GM12878 (cell line): ENCODE data around the gene TPD52L2. TPM values are rescaled to one million over a fixed set of nuclear protein-coding genes. Genes with fewer than 3 reads are reported as not detected.

Source experiments
- ATAC-seq: fragments of 200-7000 bp; cut with Tn5 transposase; 3 replicates; pipeline ENCODE4 v1.9.1; 2020; ENCODE audit warnings: mild to moderate bottlenecking, moderate library complexity
- BruUV-seq: library from RNA; stranded (reverse); fragments of 400-500 nt; replicated peaks from 2 replicates; lab custom pipeline; 2021; lab: Mats Ljungman, UMichigan
- CTCF ChIA-PET: fragments of 300-600 bp; sonication (Branson Sonifier 250); formaldehyde crosslinking; extraction: SDS; loops from one replicate; lab custom pipeline; 2021; ENCODE audit warnings: inconsistent platforms; lab: Yijun Ruan, JAX
- POLR2A ChIA-PET: fragments of 350-600 bp; formaldehyde crosslinking; extraction: SDS; loops from one replicate; lab custom pipeline; 2021; ENCODE audit warnings: inconsistent platforms; lab: Charles Lee
- RAD21 ChIA-PET: fragments of 300-600 bp; sonication (Branson Sonifier 250); formaldehyde crosslinking; loops from one replicate; lab custom pipeline; 2023; ENCODE audit warnings: antibody characterized with exemption; ENCODE audit not compliant: unreplicated experiment; lab: Charles Lee
- SMC1A ChIA-PET: fragments of 300-600 bp; sonication (Branson Sonifier 250); formaldehyde crosslinking; loops from one replicate; lab custom pipeline; 2023; ENCODE audit not compliant: unreplicated experiment, uncharacterized antibody; lab: Charles Lee
- DNase-seq: peaks from one replicate; pipeline ENCODE4 v3.0.0-alpha.2; 2011; ENCODE audit warnings: low read depth, low spot score
- FAIRE-seq: peaks from 3 replicates; lab custom pipeline; 2011; peaks lifted over from hg19 to GRCh38; lab: Jason Lieb, UNC
- H2AFZ ChIP-seq: 2 replicates; pipeline ENCODE4 v1.6.0; 2011; ENCODE audit warnings: low read depth, low read length, control low read depth; ENCODE audit not compliant: control insufficient read depth
- H3K27ac ChIP-seq: 2 replicates; pipeline ENCODE4 v1.5.1; 2011; ENCODE audit warnings: control low read depth; ENCODE audit not compliant: control insufficient read depth, insufficient read depth
- H3K27me3 ChIP-seq, 2 experiments: replicated peaks in 1 of 2; 2 replicates each; pipeline versions ENCODE4 v1.6.0 to v1.6.1; 2011; ENCODE audit warnings: low read length in 1 of 2; ENCODE audit not compliant: control insufficient read depth in 2 of 2, insufficient read depth in 2 of 2
- H3K36me3 ChIP-seq, 2 experiments: 2 replicates each; pipeline ENCODE4 v1.5.1; 2011; ENCODE audit warnings: low read length in 1 of 2; ENCODE audit not compliant: control insufficient read depth in 2 of 2, insufficient read depth in 2 of 2
- H3K4me1 ChIP-seq: 2 replicates; pipeline ENCODE4 v1.6.1; 2011; ENCODE audit warnings: mild to moderate bottlenecking, low read length, moderate library complexity, mixed read lengths; ENCODE audit not compliant: control insufficient read depth, insufficient read depth
- H3K4me2 ChIP-seq: 2 replicates; pipeline ENCODE4 v1.6.0; 2011; ENCODE audit warnings: control low read depth; ENCODE audit not compliant: control insufficient read depth, insufficient read depth
- H3K4me3 ChIP-seq: fragments of 200-600 bp; sonication (generic); 2 replicates; pipeline ENCODE4 v1.5.1; 2016
- H3K79me2 ChIP-seq: 2 replicates; pipeline ENCODE4 v1.6.0; 2011; ENCODE audit warnings: low read length; ENCODE audit not compliant: control insufficient read depth, insufficient read depth
- H3K9ac ChIP-seq: 2 replicates; pipeline ENCODE4 v1.8.0; 2011; ENCODE audit warnings: low read length, control low read depth, mixed read lengths; ENCODE audit not compliant: control insufficient read depth, insufficient read depth
- H3K9me3 ChIP-seq: replicated peaks from 3 replicates; pipeline ENCODE4 v1.5.1; 2011; ENCODE audit warnings: mild to moderate bottlenecking, low read length; ENCODE audit not compliant: control insufficient read depth, insufficient read depth
- H4K20me1 ChIP-seq: 2 replicates; pipeline ENCODE4 v1.6.0; 2011; ENCODE audit not compliant: control insufficient read depth, insufficient read depth
- POLR2A ChIP-seq: IDR thresholded peaks from 2 replicates; pipeline ENCODE4 v1.6.1; 2011; ENCODE audit warnings: low read depth, mild to moderate bottlenecking, low read length
- ZBTB40 ChIP-seq: fragments of 450-650 bp; IDR thresholded peaks from 2 replicates; pipeline ENCODE4 v1.6.1; 2016; ENCODE audit warnings: mild to moderate bottlenecking, moderate library complexity, borderline replicate concordance
- WGBS: methylation state at CpG from one replicate; pipeline ENCODE4 v1.1.6; 2016; ENCODE audit warnings: low lambda C conversion rate; ENCODE audit not compliant: insufficient replicate concordance, insufficient coverage; ENCODE audit errors: missing lambda C conversion rate; 5-methylcytosine and 5-hydroxymethylcytosine counted together
- in situ Hi-C: fragments of 300-500 bp; cut with MboI; formaldehyde crosslinking; loops from 9 replicates; pipeline ENCODE4 v1.14.3; 2018; ENCODE audit warnings: mixed read lengths
- intact Hi-C: fragments of 100-400 bp; cut with micrococcal nuclease; formaldehyde crosslinking; loops from one replicate; pipeline ENCODE4 v1.14.2; 2022; ENCODE audit not compliant: unreplicated experiment
- microRNA counts: library from miRNA; unstranded; fragments of <30 nt; microRNA quantifications from one replicate; lab custom pipeline; 2016
- microRNA-seq: library from miRNA; unstranded; fragments of <30 nt; microRNA quantifications from one replicate; pipeline ENCODE4, GENCODE V29; 2018
- polyA plus RNA-seq, 11 experiments: library from polyadenylated mRNA; depleted of rRNA in 4 of 11; unstranded in 6 of 11; stranded (reverse) in 5 of 11; fragments of >200 nt; fragmentation: Nextera tagmentation in 4 of 11; fragmentation: Illumina TruSeq in 1 of 11; extraction: Ambion mirVana in 4 of 11; extraction: Trizol in 1 of 11; gene quantifications; 1 replicate in 1 of 11; 2 replicates in 10 of 11; pipeline versions ENCODE4 v1.2.1 to v1.2.3, GENCODE V29; 2011 to 2016; ENCODE audit warnings: inconsistent platforms in 2 of 11, missing spikeins in 2 of 11, low read depth in 1 of 11
- small RNA-seq: library from RNA; depleted of rRNA; stranded (forward); fragments of <200 nt; gene quantifications from one replicate; pipeline ENCODE3, GENCODE V24; 2014
- total RNA-seq, 4 experiments: library from RNA; depleted of rRNA in 3 of 4; stranded (reverse); fragments of >200 nt in 3 of 4; fragmentation: Illumina TruSeq in 1 of 4; extraction: Trizol in 1 of 4; gene quantifications; 2 replicates each; pipeline versions ENCODE4 v1.2.1 to v1.2.3, GENCODE V29; 2013 to 2021

TPD52L2 gene
- total and polyA plus RNA-seq, 10 of the 15 experiments (the other 5 are each of a cell fraction or from before 2014, with no cell fraction given): 1.6 to 71.0 (median 46.3) TPM

GRCh38 chr20:63940472-63941266 lies 75.6 kb downstream of the TPD52L2 start:
- POLR2A ChIA-PET: interaction anchor here (0.7 kb wide), 1 partner anchor 13 kb away, joined by 4 read pairs; no protein-coding TSS in a partner anchor

More at GRCh38 chr20:63940472-63941266, 75.6 kb downstream of the TPD52L2 start:
- no peak overlapping the region for H3K4me3 ChIP-seq
- ChIA-PET SMC1A (no interaction called here), RAD21 (no interaction called here), CTCF (interaction anchor here (0.9 kb wide), 1 partner anchor 26 kb away, joined by 3 read pairs; no protein-coding TSS in a partner anchor)
- no peaks in the 10 kb centered on the region for H3K4me1 ChIP-seq
- no peak for DNase-seq
- in situ Hi-C loops (no loop called here), intact Hi-C loops (no loop called here)
- H2AFZ ChIP-seq: no peak overlapping the region
- H3K9me3 ChIP-seq: no peaks in the 10 kb centered on the region; the same call in 2 of the 3 replicates
- ATAC-seq: no peak
- no peaks in the 10 kb centered on the region for H4K20me1 ChIP-seq
- H3K79me2 ChIP-seq: no peaks in the 10 kb centered on the region
- no TSS peak for BruUV-seq
- H3K27ac ChIP-seq: no peak overlapping the region
- no peak overlapping the region for H3K9ac ChIP-seq
- 98% methylated on average over 54 of the region's 58 CpGs for WGBS
- peaks cover 16 to 47% of the 10 kb centered on the region in 2 experiments; a peak in 3 of 4 replicates for H3K36me3 ChIP-seq
- TF ChIP-seq ZBTB40 (no peak), POLR2A (0 out of 2 replicates have a peak, but pooled peaks have one; percentile 21)
- FAIRE-seq: no peak
- no peak overlapping the region for H3K4me2 ChIP-seq
- H3K27me3 ChIP-seq: no peaks in the 10 kb centered on the region

MicroRNAs within 50 kb of the gene (microRNA counts, 767-probe panel; counts per million panel counts)
- 1,705 counts per million, percentile 66 among the panel's probes with 10 or more counts for microRNA hsa-miR-1914-5p (lab: Ali Mortazavi, UCI)
- 1,244 counts per million, percentile 41 among the panel's probes with 10 or more counts for microRNA hsa-miR-941 (lab: Ali Mortazavi, UCI)

Small RNA genes within 50 kb of the gene (microRNA-seq; reads per million reads assigned to microRNA genes)
- gene MIR1914: 2.1 reads per million, percentile 6 among the genes with 10 or more reads in this experiment
- gene MIR941-1: not detected
- gene MIR941-2: not detected
- gene MIR941-3: not detected
- not detected for gene MIR941-4
- not detected for gene MIR941-5

Small RNA genes within 50 kb of the gene (small RNA-seq; reads per million reads assigned to genes)
- not detected for gene MIR941-2
- not detected for gene MIR941-4
- gene MIR941-5: not detected
- not detected for gene RNU1-134P

Other genes starting within 250 kb of the TPD52L2 start
Only the 7 nearest of the 22 such genes appear.
- 0.45 and 0.98 TPM in 2 replicates for gene ZBTB46, start 34.0 kb upstream of the TPD52L2 start, total RNA-seq (2014; rRNA removed)
- 0.18 and 0.23 TPM in 2 replicates for gene ZBTB46, start 34.0 kb upstream of the TPD52L2 start, total RNA-seq (2014; rRNA removed; fragmentation: Illumina TruSeq; extraction: Trizol)
- gene ZBTB46, start 34.0 kb upstream of the TPD52L2 start, total RNA-seq (2021): 0.92 and 1.0 TPM in 2 replicates
- gene ZBTB46, start 34.0 kb upstream of the TPD52L2 start, polyA plus RNA-seq (2011; rRNA removed): 0.46 and 0.77 TPM in 2 replicates
- 0.08 and 0.15 TPM in 2 replicates for gene ZBTB46, start 34.0 kb upstream of the TPD52L2 start, polyA plus RNA-seq (2014; fragmentation: Illumina TruSeq; extraction: Trizol)
- under 1 TPM; 0.31 to 0.37 TPM for gene ZBTB46, start 34.0 kb upstream of the TPD52L2 start, polyA plus RNA-seq (2014; fragmentation: Nextera tagmentation; extraction: Ambion mirVana)
- 0.24 and 0.26 TPM in 2 replicates for gene ZBTB46, start 34.0 kb upstream of the TPD52L2 start, polyA plus RNA-seq (2014; rRNA removed)
- under 1 TPM; 0.21 to 0.43 TPM for gene ZBTB46, start 34.0 kb upstream of the TPD52L2 start, polyA plus RNA-seq (2016; fragmentation: Nextera tagmentation; extraction: Ambion mirVana)
- not detected in 2 replicates for gene ABHD16B, start 3.8 kb upstream of the TPD52L2 start, total RNA-seq (2014; rRNA removed)
- gene ABHD16B, start 3.8 kb upstream of the TPD52L2 start, total RNA-seq (2014; rRNA removed; fragmentation: Illumina TruSeq; extraction: Trizol): not detected in 2 replicates
- not detected in 2 replicates for gene ABHD16B, start 3.8 kb upstream of the TPD52L2 start, total RNA-seq (2021)
- not detected in 2 replicates for gene ABHD16B, start 3.8 kb upstream of the TPD52L2 start, polyA plus RNA-seq (2011; rRNA removed)
- gene ABHD16B, start 3.8 kb upstream of the TPD52L2 start, polyA plus RNA-seq (2014; fragmentation: Illumina TruSeq; extraction: Trizol): not detected in 2 replicates
- gene ABHD16B, start 3.8 kb upstream of the TPD52L2 start, polyA plus RNA-seq (2014; fragmentation: Nextera tagmentation; extraction: Ambion mirVana): not detected
- gene ABHD16B, start 3.8 kb upstream of the TPD52L2 start, polyA plus RNA-seq (2014; rRNA removed): not detected in 2 replicates
- gene ABHD16B, start 3.8 kb upstream of the TPD52L2 start, polyA plus RNA-seq (2016; fragmentation: Nextera tagmentation; extraction: Ambion mirVana): under 1 TPM in 1 of 2 experiments, not detected in 1; 0.13 TPM
- gene DNAJC5, start 29.9 kb downstream of the TPD52L2 start, total RNA-seq (2014; rRNA removed): 33.7 and 36.0 TPM in 2 replicates
- gene DNAJC5, start 29.9 kb downstream of the TPD52L2 start, total RNA-seq (2014; rRNA removed; fragmentation: Illumina TruSeq; extraction: Trizol): 16.9 and 17.9 TPM in 2 replicates
- 34.6 and 36.8 TPM in 2 replicates for gene DNAJC5, start 29.9 kb downstream of the TPD52L2 start, total RNA-seq (2021)
- gene DNAJC5, start 29.9 kb downstream of the TPD52L2 start, polyA plus RNA-seq (2011; rRNA removed): 13.2 and 20.6 TPM in 2 replicates
- 6.1 and 16.0 TPM in 2 replicates for gene DNAJC5, start 29.9 kb downstream of the TPD52L2 start, polyA plus RNA-seq (2014; fragmentation: Illumina TruSeq; extraction: Trizol)
- 1 to 10 TPM in 1 of 2 experiments, under 1 TPM in 1; 0.69 to 1.6 TPM for gene DNAJC5, start 29.9 kb downstream of the TPD52L2 start, polyA plus RNA-seq (2014; fragmentation: Nextera tagmentation; extraction: Ambion mirVana)
- gene DNAJC5, start 29.9 kb downstream of the TPD52L2 start, polyA plus RNA-seq (2014; rRNA removed): 27.8 and 31.8 TPM in 2 replicates
- 10 to 100 TPM; 11.7 to 16.0 TPM for gene DNAJC5, start 29.9 kb downstream of the TPD52L2 start, polyA plus RNA-seq (2016; fragmentation: Nextera tagmentation; extraction: Ambion mirVana)
- 17.5 and 23.6 TPM in 2 replicates for gene UCKL1, start 91.1 kb downstream of the TPD52L2 start, total RNA-seq (2014; rRNA removed)
- gene UCKL1, start 91.1 kb downstream of the TPD52L2 start, total RNA-seq (2014; rRNA removed; fragmentation: Illumina TruSeq; extraction: Trizol): 11.0 and 13.2 TPM in 2 replicates
- 30.0 and 36.3 TPM in 2 replicates for gene UCKL1, start 91.1 kb downstream of the TPD52L2 start, total RNA-seq (2021)
- gene UCKL1, start 91.1 kb downstream of the TPD52L2 start, polyA plus RNA-seq (2011; rRNA removed): 10.9 and 26.0 TPM in 2 replicates
- 5.6 and 13.4 TPM in 2 replicates for gene UCKL1, start 91.1 kb downstream of the TPD52L2 start, polyA plus RNA-seq (2014; fragmentation: Illumina TruSeq; extraction: Trizol)
- 1 to 10 TPM; 2.4 to 7.9 TPM for gene UCKL1, start 91.1 kb downstream of the TPD52L2 start, polyA plus RNA-seq (2014; fragmentation: Nextera tagmentation; extraction: Ambion mirVana)
- gene UCKL1, start 91.1 kb downstream of the TPD52L2 start, polyA plus RNA-seq (2014; rRNA removed): 34.4 and 42.5 TPM in 2 replicates
- 10 to 100 TPM; 27.9 to 30.8 TPM for gene UCKL1, start 91.1 kb downstream of the TPD52L2 start, polyA plus RNA-seq (2016; fragmentation: Nextera tagmentation; extraction: Ambion mirVana)
- 11.2 and 12.1 TPM in 2 replicates for gene ZNF512B, start 104.7 kb downstream of the TPD52L2 start, total RNA-seq (2014; rRNA removed)
- 5.2 and 5.6 TPM in 2 replicates for gene ZNF512B, start 104.7 kb downstream of the TPD52L2 start, total RNA-seq (2014; rRNA removed; fragmentation: Illumina TruSeq; extraction: Trizol)
- 21.2 and 23.9 TPM in 2 replicates for gene ZNF512B, start 104.7 kb downstream of the TPD52L2 start, total RNA-seq (2021)
- 1.8 and 2.8 TPM in 2 replicates for gene ZNF512B, start 104.7 kb downstream of the TPD52L2 start, polyA plus RNA-seq (2011; rRNA removed)
- 2.0 and 5.1 TPM in 2 replicates for gene ZNF512B, start 104.7 kb downstream of the TPD52L2 start, polyA plus RNA-seq (2014; fragmentation: Illumina TruSeq; extraction: Trizol)
- under 1 TPM; 0.06 to 0.09 TPM for gene ZNF512B, start 104.7 kb downstream of the TPD52L2 start, polyA plus RNA-seq (2014; fragmentation: Nextera tagmentation; extraction: Ambion mirVana)
- gene ZNF512B, start 104.7 kb downstream of the TPD52L2 start, polyA plus RNA-seq (2014; rRNA removed): 12.2 and 15.2 TPM in 2 replicates
- 1 to 10 TPM; 1.1 to 1.6 TPM for gene ZNF512B, start 104.7 kb downstream of the TPD52L2 start, polyA plus RNA-seq (2016; fragmentation: Nextera tagmentation; extraction: Ambion mirVana)
- gene SAMD10, start 114.4 kb downstream of the TPD52L2 start, total RNA-seq (2014; rRNA removed): 20.2 and 23.9 TPM in 2 replicates
- gene SAMD10, start 114.4 kb downstream of the TPD52L2 start, total RNA-seq (2014; rRNA removed; fragmentation: Illumina TruSeq; extraction: Trizol): 7.3 and 9.1 TPM in 2 replicates
- gene SAMD10, start 114.4 kb downstream of the TPD52L2 start, total RNA-seq (2021): 42.1 and 42.7 TPM in 2 replicates
- 14.1 and 28.4 TPM in 2 replicates for gene SAMD10, start 114.4 kb downstream of the TPD52L2 start, polyA plus RNA-seq (2011; rRNA removed)
- 4.7 and 16.3 TPM in 2 replicates for gene SAMD10, start 114.4 kb downstream of the TPD52L2 start, polyA plus RNA-seq (2014; fragmentation: Illumina TruSeq; extraction: Trizol)
- 1 to 10 TPM; 1.3 to 3.5 TPM for gene SAMD10, start 114.4 kb downstream of the TPD52L2 start, polyA plus RNA-seq (2014; fragmentation: Nextera tagmentation; extraction: Ambion mirVana)
- gene SAMD10, start 114.4 kb downstream of the TPD52L2 start, polyA plus RNA-seq (2014; rRNA removed): 51.4 and 52.0 TPM in 2 replicates
- gene SAMD10, start 114.4 kb downstream of the TPD52L2 start, polyA plus RNA-seq (2016; fragmentation: Nextera tagmentation; extraction: Ambion mirVana): 10 to 100 TPM; 16.1 to 19.5 TPM
- 57.6 and 62.5 TPM in 2 replicates for gene PRPF6, start 115.9 kb downstream of the TPD52L2 start, total RNA-seq (2014; rRNA removed)
- 66.1 and 72.2 TPM in 2 replicates for gene PRPF6, start 115.9 kb downstream of the TPD52L2 start, total RNA-seq (2014; rRNA removed; fragmentation: Illumina TruSeq; extraction: Trizol)
- gene PRPF6, start 115.9 kb downstream of the TPD52L2 start, total RNA-seq (2021): 100 and 102 TPM in 2 replicates
- 33.4 and 52.7 TPM in 2 replicates for gene PRPF6, start 115.9 kb downstream of the TPD52L2 start, polyA plus RNA-seq (2011; rRNA removed)
- gene PRPF6, start 115.9 kb downstream of the TPD52L2 start, polyA plus RNA-seq (2014; fragmentation: Illumina TruSeq; extraction: Trizol): 53.4 and 73.9 TPM in 2 replicates
- 10 to 100 TPM in 1 of 2 experiments, 1 to 10 TPM in 1; 5.0 to 10.7 TPM for gene PRPF6, start 115.9 kb downstream of the TPD52L2 start, polyA plus RNA-seq (2014; fragmentation: Nextera tagmentation; extraction: Ambion mirVana)
- 70.4 and 71.9 TPM in 2 replicates for gene PRPF6, start 115.9 kb downstream of the TPD52L2 start, polyA plus RNA-seq (2014; rRNA removed)
- 100 to 1,000 TPM in 1 of 2 experiments, 10 to 100 TPM in 1; 97.9 to 102 TPM for gene PRPF6, start 115.9 kb downstream of the TPD52L2 start, polyA plus RNA-seq (2016; fragmentation: Nextera tagmentation; extraction: Ambion mirVana)